NCI-H82 treated with DMSO at 0.1 percent for 48 hours (cell line): ENCODE measurements around the gene C1QL4.
"Not testable (repeated sequence)": the region's sequence is repeated elsewhere in the genome, so short reads cannot be mapped to it uniquely, and the experiment has no call there.

Source experiments
- DNase-seq: peaks from one replicate; lab custom pipeline; 2025; ENCODE audit not compliant: unreplicated experiment; lab: John Stamatoyannopoulos, UW

The C1QL4 gene

DNA sequence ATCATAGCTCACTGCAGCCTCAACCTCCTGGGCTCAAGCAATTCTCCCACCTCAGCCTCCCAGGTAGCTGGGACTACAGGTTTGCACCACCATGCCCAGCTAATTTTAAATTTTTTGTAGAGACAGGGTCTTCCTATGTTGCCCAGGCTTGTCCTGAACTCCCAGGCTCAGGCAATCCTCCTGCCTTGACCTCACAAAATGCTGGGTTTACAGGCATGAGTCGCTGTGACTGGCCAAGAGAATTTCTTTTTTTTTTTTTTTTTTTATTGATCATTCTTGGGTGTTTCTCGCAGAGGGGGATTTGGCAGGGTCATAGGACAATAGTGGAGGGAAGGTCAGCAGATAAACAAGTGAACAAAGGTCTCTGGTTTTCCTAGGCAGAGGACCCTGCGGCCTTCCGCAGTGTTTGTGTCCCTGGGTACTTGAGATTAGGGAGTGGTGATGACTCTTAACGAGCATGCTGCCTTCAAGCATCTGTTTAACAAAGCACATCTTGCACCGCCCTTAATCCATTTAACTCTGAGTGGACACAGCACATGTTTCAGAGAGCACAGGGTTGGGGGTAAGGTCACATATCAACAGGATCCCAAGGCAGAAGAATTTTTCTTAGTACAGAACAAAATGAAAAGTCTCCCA lies 54.1 kb downstream of the C1QL4 start:
- not testable (repeated sequence) for DNase-seq
